NCI-H128 (cell line): ENCODE data around the gene NEK10.

ENCODE experiments used
- DNase-seq: peaks from one replicate; lab custom pipeline; 2025; ENCODE audit not compliant: unreplicated experiment; lab: John Stamatoyannopoulos, UW

Gene NEK10

GRCh38 chr3:27176256-27176655 lies 192.9 kb downstream of the NEK10 start:
- DNase-seq: no peak

- no peak for DNase-seq
Measured at GRCh38 chr3:27174530-27174929, 194.7 kb downstream of the NEK10 start.

- DNase-seq: no peak
Measured at GRCh38 chr3:27171113-27171512, 198.1 kb downstream of the NEK10 start.

- DNase-seq: no peak
Measured at GRCh38 chr3:27166888-27167287, 202.3 kb downstream of the NEK10 start.

GRCh38 chr3:27165321-27165721 lies 203.9 kb downstream of the NEK10 start:
- DNase-seq: no peak

- DNase-seq: no peak
Measured at GRCh38 chr3:27160779-27161287, 208.3 kb downstream of the NEK10 start.

- DNase-seq: no peak
Measured at GRCh38 chr3:27160146-27160545, 209.0 kb downstream of the NEK10 start.

GRCh38 chr3:27147215-27147614 lies 222.0 kb downstream of the NEK10 start:
- no peak for DNase-seq

GRCh38 chr3:27146786-27147185 lies 222.4 kb downstream of the NEK10 start:
- DNase-seq: no peak

GRCh38 chr3:27145719-27146118 lies 223.5 kb downstream of the NEK10 start:
- no peak for DNase-seq

- DNase-seq: no peak
Measured at GRCh38 chr3:27141668-27142067, 227.5 kb downstream of the NEK10 start.

GRCh38 chr3:27138562-27138961 lies 230.6 kb downstream of the NEK10 start:
- DNase-seq: no peak

GRCh38 chr3:27138005-27138404 lies 231.2 kb downstream of the NEK10 start:
- no peak for DNase-seq

GRCh38 chr3:27134171-27134796 lies 234.9 kb downstream of the NEK10 start:
- peak; percentile 5 for DNase-seq

GRCh38 chr3:27133060-27133459 lies 236.1 kb downstream of the NEK10 start:
- DNase-seq: no peak

- DNase-seq: no peak
Measured at GRCh38 chr3:27130796-27131195, 238.4 kb downstream of the NEK10 start.

GRCh38 chr3:27127879-27128278 lies 241.3 kb downstream of the NEK10 start:
- DNase-seq: no peak

GRCh38 chr3:27127195-27127594 lies 242.0 kb downstream of the NEK10 start:
- no peak for DNase-seq

- DNase-seq: no peak
Measured at GRCh38 chr3:27125821-27126501, 243.2 kb downstream of the NEK10 start.

GRCh38 chr3:27119639-27120038 lies 249.5 kb downstream of the NEK10 start:
- DNase-seq: no peak

GRCh38 chr3:27115352-27115751 lies 253.8 kb downstream of the NEK10 start:
- DNase-seq: no peak

- no peak for DNase-seq
Measured at GRCh38 chr3:27114684-27115083, 254.5 kb downstream of the NEK10 start.

- DNase-seq: no peak
Measured at GRCh38 chr3:27114129-27114528, 255.1 kb downstream of the NEK10 start.
